Tibial artery (tissue), 4 donors: ENCODE data around the gene NPM3.

Experiments
- DNase-seq, 2 donors: peaks; one replicate each; pipeline ENCODE4 v3.0.0-alpha.2; 2019
- H3K27ac ChIP-seq, 2 donors: fragments of 200-600 bp; sonication (generic) in 1 of 2; 1 replicate in 1 of 2; 2 replicates in 1 of 2; pipeline ENCODE4 v1.5.1; 2018 to 2019; ENCODE audit warnings: mild to moderate bottlenecking in 1 of 2
- H3K27me3 ChIP-seq, 2 donors: fragments of 200-600 bp; sonication (generic) in 1 of 2; one replicate each; pipeline versions ENCODE4 v1.5.1 to v1.6.0; 2016 to 2019
- H3K36me3 ChIP-seq, 3 donors: fragments of 200-600 bp; sonication (generic) in 2 of 3; one replicate each; pipeline ENCODE4 v1.5.1; 2016 to 2019; ENCODE audit warnings: mild to moderate bottlenecking in 2 of 3
- H3K4me1 ChIP-seq, 4 donors: fragments of 200-600 bp; sonication (generic) in 2 of 4; 1 replicate in 3 of 4; 2 replicates in 1 of 4; pipeline ENCODE4 v1.5.1; 2016 to 2019
- H3K4me3 ChIP-seq, 2 donors: fragments of 200-600 bp; sonication (generic) in 1 of 2; 1 replicate in 1 of 2; 2 replicates in 1 of 2; pipeline ENCODE4 v1.5.1; 2018 to 2019; ENCODE audit warnings: mild to moderate bottlenecking in 2 of 2
- H3K9me3 ChIP-seq, 3 donors: fragments of 200-600 bp; sonication (generic) in 1 of 3; one replicate each; pipeline ENCODE4 v1.5.1; 2016 to 2019
- CTCF ChIP-seq, 2 experiments: fragments of 200-600 bp in 1 of 2; fragments of 450-650 bp in 1 of 2; IDR thresholded peaks; one replicate each; pipeline ENCODE4 v1.5.1; 2017 to 2019; ENCODE audit warnings: antibody characterized with exemption in 2 of 2, mild to moderate bottlenecking in 1 of 2, moderate library complexity in 1 of 2
- intact Hi-C: fragments of 100-400 bp; cut with DNase I; formaldehyde crosslinking; loops from one replicate; pipeline ENCODE4 v1.15.0; 2023; ENCODE audit warnings: low total_unique reads

NPM3 gene

DNA sequence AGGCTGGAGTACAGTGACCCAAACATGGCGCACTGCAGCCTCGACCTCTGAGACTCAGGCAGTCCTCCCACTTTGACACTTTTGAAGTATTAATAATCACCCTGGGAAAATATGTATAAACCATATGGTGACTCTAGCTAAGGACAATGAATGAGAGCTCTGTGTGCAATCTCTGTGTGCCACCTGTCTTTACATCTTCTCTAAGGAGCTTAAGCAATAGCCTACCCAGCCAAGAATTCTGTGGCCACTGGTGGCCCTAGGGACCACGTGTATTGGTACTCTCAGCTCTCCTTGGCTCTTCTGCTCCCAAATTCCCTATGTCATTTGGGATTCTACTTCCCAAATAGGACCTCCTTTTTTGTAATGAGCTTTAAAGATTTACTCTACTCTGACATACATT, 31.0 kb downstream of the NPM3 start:
- Histone ChIP-seq H3K36me3 (no peaks in the 10 kb centered on the region), H3K27me3 (peaks cover 0 to 17% of the 10 kb centered on the region in 2 donors), H3K4me1 (no peaks in the 10 kb centered on the region), H3K4me3 (no peak overlapping the region), H3K27ac (no peak overlapping the region), H3K9me3 (no peaks in the 10 kb centered on the region)
- intact Hi-C loops = no loop called here
- no peak for TF ChIP-seq CTCF (IDR thresholded peaks at IDR 0.05)
- DNase-seq = no peak

- no peak for TF ChIP-seq CTCF (IDR thresholded peaks at IDR 0.05)
- H3K9me3 ChIP-seq = no peaks in the 10 kb centered on the region
- H3K27ac ChIP-seq = no peak overlapping the region
- no peaks in the 10 kb centered on the region for H3K36me3 ChIP-seq
- intact Hi-C loops = no loop called here
- DNase-seq = no peak
- H3K4me1 ChIP-seq = no peaks in the 10 kb centered on the region
- peaks cover 0 to 9% of the 10 kb centered on the region in 2 donors for H3K27me3 ChIP-seq
- no peak overlapping the region for H3K4me3 ChIP-seq
Observed at GRCh38 chr10:101749047-101750016, 33.9 kb downstream of the NPM3 start.

DNA sequence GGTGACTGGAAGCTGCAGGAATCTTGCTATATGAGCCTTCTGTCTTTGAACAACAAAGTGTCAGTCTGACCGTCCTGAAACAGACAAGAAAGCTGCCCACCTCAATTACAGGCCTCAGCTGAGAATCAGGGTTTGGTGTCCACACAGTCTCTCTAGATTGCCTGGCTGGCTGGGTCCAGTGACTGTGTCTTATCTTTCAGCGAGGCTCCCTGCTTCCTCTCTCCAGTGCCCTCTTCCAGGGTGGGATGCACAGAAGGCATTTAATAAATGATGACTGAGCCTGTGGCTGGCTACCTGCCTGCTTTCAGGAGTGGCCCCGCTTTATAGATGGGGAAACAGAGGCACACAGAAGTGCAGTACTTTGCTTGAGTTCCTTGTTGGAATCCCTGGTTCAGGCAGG, 34.8 kb downstream of the NPM3 start:
- DNase-seq = no peak
- H3K4me1 ChIP-seq = no peaks in the 10 kb centered on the region
- H3K4me3 ChIP-seq = no peak overlapping the region
- no peak for TF ChIP-seq CTCF (IDR thresholded peaks at IDR 0.05)
- intact Hi-C loops = no loop called here
- no peaks in the 10 kb centered on the region for H3K9me3 ChIP-seq
- H3K36me3 ChIP-seq = no peaks in the 10 kb centered on the region
- peaks cover 0 to 9% of the 10 kb centered on the region in 2 donors for H3K27me3 ChIP-seq
- H3K27ac ChIP-seq = no peak overlapping the region

GRCh38 chr10:101745074-101745696, 38.1 kb downstream of the NPM3 start:
- Histone ChIP-seq H3K36me3 (no peaks in the 10 kb centered on the region), H3K27me3 (peaks cover 0 to 20% of the 10 kb centered on the region in 2 donors), H3K27ac (no peak overlapping the region), H3K4me3 (no peak overlapping the region), H3K4me1 (no peaks in the 10 kb centered on the region), H3K9me3 (no peaks in the 10 kb centered on the region)
- intact Hi-C loops = no loop called here
- DNase-seq = no peak
- no peak for TF ChIP-seq CTCF (IDR thresholded peaks at IDR 0.05)

- H3K9me3 ChIP-seq = no peaks in the 10 kb centered on the region
- intact Hi-C loops = no loop called here
- no peak overlapping the region for H3K4me3 ChIP-seq
- no peaks in the 10 kb centered on the region for H3K4me1 ChIP-seq
- TF ChIP-seq CTCF (IDR thresholded peaks at IDR 0.05) = no peak
- no peak overlapping the region for H3K27ac ChIP-seq
- DNase-seq = no peak
- H3K27me3 ChIP-seq = peaks cover 0 to 30% of the 10 kb centered on the region in 2 donors
- H3K36me3 ChIP-seq = no peaks in the 10 kb centered on the region
Observed at GRCh38 chr10:101744267-101744666, 39.0 kb downstream of the NPM3 start.
